Vein endothelial cell (primary cell): ENCODE results near the gene C19orf67. TPM values are rescaled to one million over a fixed set of nuclear protein-coding genes. Genes with fewer than 3 reads are reported as not detected.

Source experiments
- total RNA-seq: library from RNA; depleted of rRNA; stranded (reverse); fragments of >200 nt; gene quantifications from 2 replicates; pipeline ENCODE4 v1.2.3, GENCODE V29; 2012

C19orf67 gene
- not detected in 2 replicates for total RNA-seq

DNA sequence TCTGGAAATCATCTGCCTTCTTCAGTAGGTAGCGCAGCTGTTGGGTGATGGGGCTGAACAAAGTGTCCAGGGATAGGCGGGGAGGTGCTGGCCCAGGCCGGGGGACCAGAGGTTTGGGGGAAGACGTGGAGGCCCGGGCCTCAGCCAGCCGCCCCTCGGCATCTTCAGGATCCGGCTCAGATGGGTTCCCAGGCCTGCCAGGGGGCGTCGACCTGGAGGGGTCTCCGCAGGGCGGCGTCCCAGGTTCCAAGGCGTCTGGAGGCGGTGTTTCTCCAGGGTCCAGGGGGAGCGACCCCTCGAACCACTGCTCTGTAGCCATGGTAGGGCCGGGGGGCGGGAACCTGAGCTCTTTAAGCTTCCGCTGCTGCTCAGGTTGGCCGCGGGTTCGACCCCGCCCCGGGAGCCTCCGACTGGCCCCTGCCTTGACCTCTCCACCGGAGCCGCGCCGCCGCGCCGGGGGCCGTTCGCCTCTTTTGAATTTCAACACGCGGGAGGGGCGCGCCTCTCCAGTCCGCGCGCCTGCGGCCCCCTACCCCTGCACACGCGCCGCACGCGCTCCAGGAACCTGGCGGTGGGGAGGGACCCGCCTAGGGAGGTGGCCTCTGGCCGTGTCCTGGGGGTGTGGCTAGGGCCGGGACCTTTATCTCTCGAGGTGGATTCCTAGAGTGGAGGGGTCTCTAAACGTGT lies at the start of gene C19orf67:
C19orf67 (minus strand) TSS at position 475 of the 687 bp plus-strand sequence; CDS start at position 319, 156 bp downstream.

GRCh38 chr19:14117668-14118164 lies 32.1 kb upstream of the C19orf67 start, which contains the start of gene PRKACA:
Gene PRKACA (minus strand): TSS chr19:14117762. CDS start chr19:14117547, 215 bp downstream.

DNA sequence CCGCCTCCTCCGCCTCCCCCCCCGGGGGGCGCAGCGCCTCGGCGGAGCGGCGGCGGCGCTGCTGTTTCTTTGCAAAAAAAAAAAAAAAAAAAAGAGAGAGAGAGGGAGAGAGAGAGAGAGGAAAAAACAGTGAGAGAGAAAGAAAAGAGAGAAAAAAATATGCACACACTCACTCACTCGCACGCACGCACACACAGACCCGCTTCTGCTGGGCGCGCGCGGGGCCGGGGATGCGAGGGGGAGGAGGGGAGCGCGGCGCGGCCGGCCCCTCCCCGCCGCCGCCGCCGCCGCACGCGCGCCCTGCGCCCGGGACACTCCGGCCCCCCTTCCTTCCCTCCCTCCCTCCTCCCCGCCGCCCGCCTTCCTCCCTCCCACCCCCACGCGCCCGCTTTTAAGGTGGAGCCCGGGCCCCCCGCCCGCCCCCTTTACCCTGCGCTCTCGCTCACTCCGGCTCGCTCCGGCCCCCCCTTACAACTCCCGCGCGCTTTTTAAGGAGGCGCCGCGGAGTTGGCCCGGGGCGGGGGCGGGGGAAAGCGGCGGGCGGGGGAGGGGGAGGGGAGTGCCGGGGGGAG lies 5.0 kb upstream of the C19orf67 start, which contains the start of gene SAMD1:
SAMD1 (minus strand) TSS at position 243 of the 572 bp plus-strand sequence.

GRCh38 chr19:14072535-14073260 lies 12.9 kb downstream of the C19orf67 start, which contains the start of gene MISP3:
Gene MISP3 (plus strand): TSS chr19:14072786. CDS start chr19:14073310, 524 bp downstream.

DNA sequence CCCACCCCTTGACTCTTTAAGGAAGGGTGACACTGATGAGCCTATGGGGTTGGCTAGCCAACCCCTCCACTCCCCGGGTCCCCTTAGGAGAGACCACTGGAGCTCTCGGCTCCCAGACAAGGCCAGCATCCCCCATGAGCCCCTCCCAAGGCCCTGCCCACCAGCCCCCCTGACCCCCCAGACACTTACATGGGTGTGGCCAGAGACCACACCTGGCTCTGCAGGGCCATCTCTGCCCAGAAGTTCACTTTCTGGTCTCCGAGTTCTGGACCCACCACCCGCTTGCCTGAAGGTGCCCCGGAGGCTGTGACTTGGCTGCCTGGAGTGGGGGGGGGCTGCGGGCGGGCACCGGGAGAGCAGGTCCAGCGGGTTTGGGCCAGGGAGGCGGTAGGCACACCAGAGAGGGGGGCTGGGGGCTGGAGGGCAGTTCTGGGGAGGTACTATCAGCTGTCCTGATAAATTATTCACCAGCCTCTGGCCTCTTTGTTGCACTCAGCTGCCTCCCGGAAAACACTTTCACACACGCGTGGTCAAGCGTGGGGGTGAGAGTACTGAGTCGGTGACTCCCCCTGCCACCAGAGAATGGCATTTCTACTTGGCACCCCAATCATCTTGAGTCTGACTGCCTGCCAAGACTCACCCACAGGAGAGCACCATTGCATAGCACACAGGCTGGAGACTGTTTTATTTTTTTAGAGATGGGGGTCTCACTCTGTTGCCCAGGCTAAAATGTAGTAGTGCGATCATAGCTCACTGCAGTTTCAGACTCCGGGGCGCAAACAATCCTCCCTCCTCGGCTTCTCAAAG lies 23.6 kb downstream of the C19orf67 start, which contains the start of gene PALM3:
PALM3 (minus strand) TSS at position 326 of the 807 bp plus-strand sequence; CDS start at position 230, 96 bp downstream.

DNA sequence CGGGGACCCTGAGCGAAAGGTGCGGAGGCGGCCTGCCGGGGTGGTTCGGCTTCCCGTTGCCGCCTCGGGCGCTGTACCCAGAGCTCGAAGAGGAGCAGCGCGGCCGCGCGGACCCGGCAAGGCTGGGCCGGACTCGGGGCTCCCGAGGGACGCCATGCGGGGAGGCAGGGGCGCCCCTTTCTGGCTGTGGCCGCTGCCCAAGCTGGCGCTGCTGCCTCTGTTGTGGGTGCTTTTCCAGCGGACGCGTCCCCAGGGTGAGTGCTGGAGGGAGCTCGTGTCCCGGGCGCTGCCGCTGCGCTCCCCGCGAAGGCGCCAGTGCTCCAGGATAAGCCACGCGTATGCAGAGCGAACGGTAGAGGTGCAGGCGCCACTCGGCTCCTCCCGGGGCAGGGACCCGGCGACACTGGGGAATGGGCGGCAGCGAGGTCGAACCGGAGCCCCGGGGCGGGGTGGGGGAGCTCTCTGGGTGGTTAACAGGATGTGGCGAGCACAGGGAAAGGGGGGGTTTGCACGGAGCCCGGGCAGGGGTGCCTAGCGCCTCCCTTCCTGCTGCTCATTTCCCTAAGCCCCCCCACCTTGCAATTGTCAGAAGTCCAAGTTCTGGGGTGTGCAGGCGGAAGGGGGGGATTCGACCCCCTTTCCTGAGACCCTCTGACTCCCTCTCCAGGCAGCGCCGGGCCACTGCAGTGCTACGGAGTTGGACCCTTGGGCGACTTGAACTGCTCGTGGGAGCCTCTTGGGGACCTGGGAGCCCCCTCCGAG lies 53.7 kb downstream of the C19orf67 start, which contains the start of gene IL27RA:
IL27RA (plus strand) TSS at position 44 of the 762 bp plus-strand sequence; CDS start at position 155, 111 bp downstream.

Other genes starting within 250 kb of the C19orf67 start
- gene NANOS3, start 208.6 kb downstream of the C19orf67 start, total RNA-seq: 0.33 and 0.76 TPM in 2 replicates
- gene BRME1, start 179.7 kb downstream of the C19orf67 start, total RNA-seq: 0.65 and 0.76 TPM in 2 replicates
- gene CC2D1A, start 179.6 kb downstream of the C19orf67 start, total RNA-seq: 13.5 and 21.2 TPM in 2 replicates
- gene PODNL1, start 147.4 kb downstream of the C19orf67 start, total RNA-seq: under 0.01 and 0.19 TPM in 2 replicates
- gene DCAF15, start 133.3 kb downstream of the C19orf67 start, total RNA-seq: 16.0 and 19.7 TPM in 2 replicates
- gene RFX1, start 79.5 kb downstream of the C19orf67 start, total RNA-seq: 3.1 and 3.6 TPM in 2 replicates
- gene RLN3, start 57.6 kb downstream of the C19orf67 start, total RNA-seq: not detected in 2 replicates
- 4.1 and 6.5 TPM in 2 replicates for gene IL27RA, start 54.0 kb downstream of the C19orf67 start, total RNA-seq
- gene PALM3, start 23.7 kb downstream of the C19orf67 start, total RNA-seq: not detected in 2 replicates
- 0.10 and 0.33 TPM in 2 replicates for gene MISP3, start 13.0 kb downstream of the C19orf67 start, total RNA-seq
- 26.3 and 37.6 TPM in 2 replicates for gene SAMD1, start 5.0 kb upstream of the C19orf67 start, total RNA-seq
- gene PRKACA, start 32.0 kb upstream of the C19orf67 start, total RNA-seq: 59.2 and 62.7 TPM in 2 replicates
- gene ASF1B, start 50.8 kb upstream of the C19orf67 start, total RNA-seq: 11.4 and 20.4 TPM in 2 replicates
- 6.9 and 8.5 TPM in 2 replicates for gene ADGRL1, start 120.4 kb upstream of the C19orf67 start, total RNA-seq